SK-N-SH (cell line): Measurements from ENCODE around the gene BDNF. TPM values are rescaled to one million over a fixed set of nuclear protein-coding genes. Genes with fewer than 3 reads are reported as not detected.
"Not testable (repeated sequence)": the region's sequence is repeated elsewhere in the genome, so short reads cannot be mapped to it uniquely, and the experiment has no call there.

Source experiments
- CTCF ChIA-PET: fragments of 300-600, 350-600 bp; formaldehyde crosslinking; extraction: SDS; loops from one replicate; lab custom pipeline; 2021; lab: Yijun Ruan, JAX
- POLR2A ChIA-PET: fragments of 350-600 bp; sonication (Branson Sonifier 250); formaldehyde crosslinking; extraction: SDS; loops from one replicate; lab custom pipeline; 2020; ENCODE audit warnings: antibody characterized with exemption, inconsistent platforms; lab: Yijun Ruan, JAX
- DNase-seq: peaks from one replicate; pipeline ENCODE4 v3.0.0; 2012
- H2AFZ ChIP-seq: fragments of 200-600 bp; sonication (generic); 2 replicates; pipeline ENCODE4 v1.8.1; 2016; ENCODE audit warnings: antibody characterized with exemption, mild to moderate bottlenecking, low read depth
- H3F3A ChIP-seq: fragments of 200-600 bp; sonication (generic); replicated peaks from 2 replicates; pipeline ENCODE3; 2016; ENCODE audit warnings: antibody characterized with exemption, mild to moderate bottlenecking; ENCODE audit not compliant: insufficient read depth
- H3K27ac ChIP-seq, 2 experiments: fragments of 200-500 bp in 1 of 2; fragments of 200-600 bp in 1 of 2; sonication (Bioruptor generic) in 1 of 2; sonication (generic), shearing (Covaris generic) in 1 of 2; 2 replicates each; pipeline versions ENCODE4 v1.5.1 to v1.6.1; 2014 to 2016; ENCODE audit warnings: low read depth in 2 of 2, inconsistent platforms in 1 of 2, low read length in 1 of 2, mild to moderate bottlenecking in 1 of 2, mixed read lengths in 1 of 2
- H3K27me3 ChIP-seq: fragments of 200-600 bp; sonication (generic), shearing (Covaris generic); 2 replicates; pipeline ENCODE4 v1.6.1; 2016; ENCODE audit warnings: mixed run types; ENCODE audit not compliant: insufficient read depth
- H3K36me3 ChIP-seq, 2 experiments: fragments of 200-500 bp in 1 of 2; fragments of 200-600 bp in 1 of 2; sonication (Bioruptor generic) in 1 of 2; sonication (generic) in 1 of 2; replicated peaks in 1 of 2; 2 replicates each; pipeline versions ENCODE3 to v1.5.1; 2014 to 2016; ENCODE audit warnings: low read length in 1 of 2, mild to moderate bottlenecking in 1 of 2; ENCODE audit not compliant: insufficient read depth in 2 of 2, control insufficient read depth in 1 of 2
- H3K4me1 ChIP-seq, 2 experiments: fragments of 200-500 bp in 1 of 2; fragments of 200-600 bp in 1 of 2; sonication (Bioruptor generic) in 1 of 2; sonication (generic), shearing (Covaris generic) in 1 of 2; 2 replicates each; pipeline versions ENCODE4 v1.5.1 to v1.6.1; 2014 to 2016; ENCODE audit warnings: low read depth in 1 of 2, low read length in 1 of 2, mixed run types in 1 of 2; ENCODE audit not compliant: insufficient read depth in 2 of 2, control insufficient read depth in 1 of 2
- H3K4me2 ChIP-seq: fragments of 200-600 bp; sonication (generic), shearing (Covaris generic); 2 replicates; pipeline ENCODE4 v1.6.1; 2017; ENCODE audit warnings: mixed run types
- H3K4me3 ChIP-seq, 2 experiments: fragments of 200-500 bp in 1 of 2; fragments of 200-600 bp in 1 of 2; sonication (Bioruptor generic) in 1 of 2; sonication (generic), shearing (Covaris generic) in 1 of 2; 2 replicates each; pipeline versions ENCODE4 v1.5.1 to v1.8.1; 2014 to 2016; ENCODE audit warnings: low read depth in 2 of 2, inconsistent platforms in 1 of 2, low read length in 1 of 2, mild to moderate bottlenecking in 1 of 2, mixed read lengths in 1 of 2, moderate library complexity in 1 of 2
- H3K79me2 ChIP-seq: fragments of 200-600 bp; sonication (generic); 2 replicates; pipeline ENCODE4 v1.8.1; 2017; ENCODE audit warnings: mild to moderate bottlenecking; ENCODE audit not compliant: insufficient read depth
- H3K9ac ChIP-seq: fragments of 200-600 bp; sonication (generic); 2 replicates; pipeline ENCODE4 v1.6.1; 2017; ENCODE audit warnings: mixed run types
- H3K9me2 ChIP-seq: fragments of 200-600 bp; sonication (generic); 2 replicates; pipeline ENCODE4 v1.6.1; 2017; ENCODE audit warnings: mixed run types
- H3K9me3 ChIP-seq: fragments of 200-600 bp; sonication (generic); 2 replicates; pipeline ENCODE4 v1.6.1; 2017; ENCODE audit warnings: mixed run types, mild to moderate bottlenecking, moderate library complexity
- H4K20me1 ChIP-seq: fragments of 200-600 bp; sonication (generic); 2 replicates; pipeline ENCODE4 v1.6.1; 2017; ENCODE audit warnings: mild to moderate bottlenecking, mixed run types; ENCODE audit not compliant: insufficient read depth
- CHD2 ChIP-seq: fragments of 150-350 bp; IDR thresholded peaks from 2 replicates; pipeline ENCODE4 v1.6.1; 2018; ENCODE audit warnings: low read length; ENCODE audit not compliant: partially characterized antibody
- ELF1 ChIP-seq: IDR thresholded peaks from 2 replicates; pipeline ENCODE4 v1.4.0; 2012
- EZH2phosphoT487 ChIP-seq: fragments of 200-600 bp; sonication (generic); IDR thresholded peaks from 2 replicates; pipeline ENCODE4 v1.6.1; 2017; ENCODE audit warnings: low read depth, mixed run types, mild to moderate bottlenecking, antibody characterized with exemption, moderate library complexity, borderline replicate concordance
- FOXJ3 ChIP-seq: sonication (generic); formaldehyde crosslinking; IDR thresholded peaks from 2 replicates; pipeline ENCODE4 v1.5.1; 2020; ENCODE audit warnings: mild to moderate bottlenecking, missing genetic modification reagents
- GABPA ChIP-seq: IDR thresholded peaks from 2 replicates; pipeline ENCODE4 v1.4.0; 2012; ENCODE audit warnings: low read depth, mild to moderate bottlenecking
- GATA2 ChIP-seq: sonication (generic); formaldehyde crosslinking; IDR thresholded peaks from 2 replicates; pipeline ENCODE4 v1.5.0; 2020; ENCODE audit warnings: mild to moderate bottlenecking, missing genetic modification reagents
- MEF2A ChIP-seq: IDR thresholded peaks from 2 replicates; pipeline ENCODE4 v1.4.0; 2012; ENCODE audit warnings: low read depth, borderline replicate concordance
- MXI1 ChIP-seq: IDR thresholded peaks from 2 replicates; pipeline ENCODE4 v1.6.1; 2012; ENCODE audit warnings: mild to moderate bottlenecking, low read depth, low read length, improper control_type of control experiment
- NFIC ChIP-seq: IDR thresholded peaks from 2 replicates; pipeline ENCODE4 v1.4.0; 2012; ENCODE audit warnings: borderline replicate concordance
- NRF1 ChIP-seq: IDR thresholded peaks from 2 replicates; pipeline ENCODE4 v1.6.1; 2012; ENCODE audit warnings: low read depth, mild to moderate bottlenecking, low read length
- RAD21 ChIP-seq: IDR thresholded peaks from 2 replicates; pipeline ENCODE4 v1.6.1; 2012; ENCODE audit warnings: mild to moderate bottlenecking, low read length
- RFX5 ChIP-seq: IDR thresholded peaks from 2 replicates; pipeline ENCODE4 v1.6.1; 2012; ENCODE audit warnings: mild to moderate bottlenecking, improper control_type of control experiment, low read length
- SIN3A ChIP-seq: IDR thresholded peaks from 2 replicates; pipeline ENCODE4 v1.6.1; 2012; ENCODE audit warnings: low read depth, mild to moderate bottlenecking, low read length, moderate library complexity, borderline replicate concordance
- SMC3 ChIP-seq: IDR thresholded peaks from 2 replicates; pipeline ENCODE4 v1.6.1; 2012; ENCODE audit warnings: low read depth, low read length, improper control_type of control experiment
- TCF12 ChIP-seq: IDR thresholded peaks from 2 replicates; pipeline ENCODE4 v1.4.0; 2012
- TEAD4 ChIP-seq: IDR thresholded peaks from 2 replicates; pipeline ENCODE4 v1.4.0; 2012; ENCODE audit warnings: mild to moderate bottlenecking, borderline replicate concordance; ENCODE audit not compliant: insufficient read depth
- YY1 ChIP-seq: IDR thresholded peaks from 2 replicates; pipeline ENCODE4 v1.4.0; 2012; ENCODE audit warnings: low read depth, mild to moderate bottlenecking
- WGBS: methylation state at CpG from one replicate; pipeline ENCODE4 v1.1.6; 2017; ENCODE audit warnings: low lambda C conversion rate; 5-methylcytosine and 5-hydroxymethylcytosine counted together
- polyA plus RNA-seq, 3 experiments: library from polyadenylated mRNA; depleted of rRNA; stranded (reverse); fragments of >200 nt; gene quantifications; 2 replicates each; pipeline ENCODE4 v1.2.3, GENCODE V29; 2012
- TF ChIP-seq, protein P1 (sequence below): fragments of 200-600 bp; sonication (generic); IDR thresholded peaks from 2 replicates; pipeline ENCODE4 v1.6.1; 2017; ENCODE audit warnings: antibody characterized with exemption, mild to moderate bottlenecking, moderate library complexity
- TF ChIP-seq, protein P2 (sequence below): fragments of 150-350 bp; IDR thresholded peaks from 2 replicates; pipeline ENCODE4 v1.6.1; 2017; ENCODE audit warnings: antibody characterized with exemption, low read length, low read depth, borderline replicate concordance
- TF ChIP-seq, protein P3 (sequence below): IDR thresholded peaks from 2 replicates; pipeline ENCODE4 v1.4.0; 2012; ENCODE audit warnings: low read depth, borderline replicate concordance
- TF ChIP-seq, protein P4 (sequence below): IDR thresholded peaks from 2 replicates; pipeline ENCODE4 v1.4.0; 2012; ENCODE audit warnings: low read depth

Gene BDNF
- polyA plus RNA-seq, 1 of the 3 experiments (the other 2 are of a cell fraction), result 21.3 TPM

DNA sequence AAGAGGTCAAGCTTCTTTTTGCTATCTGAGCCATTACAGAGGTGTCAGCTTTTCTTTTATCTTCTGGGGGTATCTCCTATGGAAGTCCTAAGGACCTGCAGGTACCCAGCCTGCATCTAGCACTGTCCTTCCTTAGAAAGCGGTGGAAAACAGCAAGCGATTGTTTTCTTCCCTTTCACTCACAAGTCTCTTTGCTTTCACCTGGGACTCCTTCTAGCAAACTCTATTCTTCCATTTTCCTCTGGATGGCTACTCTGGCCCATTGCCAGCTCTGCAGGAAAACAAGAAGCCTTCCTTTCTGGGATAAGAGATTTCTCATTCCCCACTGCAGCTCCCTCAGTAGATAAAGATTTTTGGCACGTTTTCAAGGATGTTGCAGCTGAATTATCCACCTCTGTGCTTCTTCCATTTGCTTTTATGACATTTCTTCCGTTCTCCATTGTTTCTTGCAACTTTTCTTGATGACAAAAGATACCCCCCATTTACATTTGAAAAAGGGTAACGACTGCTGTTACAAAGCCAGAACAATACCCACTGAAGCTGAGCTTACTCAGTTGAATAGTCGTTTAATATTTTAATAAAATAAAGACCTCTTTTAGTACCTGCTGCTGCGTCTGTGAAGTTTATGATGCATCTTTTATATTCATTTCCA is 40.2 kb upstream of the BDNF start:
- DNase-seq, result no peak
- H3K9me3 ChIP-seq, result no peaks in the 10 kb centered on the region
- no peaks in the 10 kb centered on the region for H3K27me3 ChIP-seq
- H3K4me1 ChIP-seq, result no peaks in the 10 kb centered on the region; a peak in 1 of 4 replicates
- no peak for TF ChIP-seq SMC3
- no peak for TF ChIP-seq RFX5
- TF ChIP-seq NFIC, result peak; percentile 50
- TF ChIP-seq RAD21, result no peak
- TF ChIP-seq, protein P1, sequence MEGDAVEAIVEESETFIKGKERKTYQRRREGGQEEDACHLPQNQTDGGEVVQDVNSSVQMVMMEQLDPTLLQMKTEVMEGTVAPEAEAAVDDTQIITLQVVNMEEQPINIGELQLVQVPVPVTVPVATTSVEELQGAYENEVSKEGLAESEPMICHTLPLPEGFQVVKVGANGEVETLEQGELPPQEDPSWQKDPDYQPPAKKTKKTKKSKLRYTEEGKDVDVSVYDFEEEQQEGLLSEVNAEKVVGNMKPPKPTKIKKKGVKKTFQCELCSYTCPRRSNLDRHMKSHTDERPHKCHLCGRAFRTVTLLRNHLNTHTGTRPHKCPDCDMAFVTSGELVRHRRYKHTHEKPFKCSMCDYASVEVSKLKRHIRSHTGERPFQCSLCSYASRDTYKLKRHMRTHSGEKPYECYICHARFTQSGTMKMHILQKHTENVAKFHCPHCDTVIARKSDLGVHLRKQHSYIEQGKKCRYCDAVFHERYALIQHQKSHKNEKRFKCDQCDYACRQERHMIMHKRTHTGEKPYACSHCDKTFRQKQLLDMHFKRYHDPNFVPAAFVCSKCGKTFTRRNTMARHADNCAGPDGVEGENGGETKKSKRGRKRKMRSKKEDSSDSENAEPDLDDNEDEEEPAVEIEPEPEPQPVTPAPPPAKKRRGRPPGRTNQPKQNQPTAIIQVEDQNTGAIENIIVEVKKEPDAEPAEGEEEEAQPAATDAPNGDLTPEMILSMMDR, result no peak
- TF ChIP-seq, all 33 proteins: peak for 1
- Histone ChIP-seq H3K36me3 (no peaks in the 10 kb centered on the region), H3K9ac (no peak overlapping the region), H3K79me2 (no peaks in the 10 kb centered on the region), H4K20me1 (no peaks in the 10 kb centered on the region), H3K4me3 (no peak overlapping the region), H3K4me2 (no peak overlapping the region), H3K27ac (no peak overlapping the region), H2AFZ (no peak overlapping the region), H3K9me2 (no peaks in the 10 kb centered on the region), H3F3A (no peaks in the 10 kb centered on the region)
- ChIA-PET CTCF (interaction anchor here (1.1 to 1.2 kb wide), 2 partner anchors 18 to 41 kb away, joined by 3 read pairs; no protein-coding TSS in a partner anchor), POLR2A (no interaction called here)
- 35% methylated on average over 7 of the region's 7 CpGs for WGBS

DNA sequence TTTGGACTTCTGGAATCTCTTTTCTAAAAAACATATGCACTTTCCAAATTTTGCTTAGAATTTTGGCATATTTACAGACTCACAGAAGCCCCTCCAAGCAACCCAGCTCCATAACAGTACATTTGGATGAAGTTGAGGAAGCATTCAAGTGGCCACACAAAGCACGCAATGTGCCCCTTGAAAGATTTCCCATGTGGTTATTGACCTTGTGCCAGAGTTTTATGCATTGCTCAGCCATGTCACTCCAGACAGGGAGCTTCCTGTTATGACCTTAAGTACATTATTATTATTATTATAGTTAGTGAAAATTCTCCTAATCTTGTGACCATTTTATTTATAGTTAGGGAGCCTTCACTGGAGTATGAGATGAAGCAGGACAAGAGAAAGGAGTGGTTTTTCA is 35.0 kb upstream of the BDNF start:
- no peak overlapping the region for H3K4me3 ChIP-seq
- no peak overlapping the region for H3K4me2 ChIP-seq
- CTCF ChIA-PET, result interaction anchor here (0.6 kb wide), 1 partner anchor 322 kb away, joined by 4 read pairs; no protein-coding TSS in a partner anchor
- H3K36me3 ChIP-seq, result no peaks in the 10 kb centered on the region
- no peaks in the 10 kb centered on the region for H3K79me2 ChIP-seq
- no peak for DNase-seq
- POLR2A ChIA-PET, result no interaction called here
- no peak overlapping the region for H3K9ac ChIP-seq
- H3K9me3 ChIP-seq, result no peaks in the 10 kb centered on the region
- 92% methylated on average over 1 of the region's 1 CpG for WGBS
- no peaks in the 10 kb centered on the region for H4K20me1 ChIP-seq
- H3F3A ChIP-seq, result peaks cover 3% of the 10 kb centered on the region
- H3K27ac ChIP-seq, result no peak overlapping the region
- no peaks in the 10 kb centered on the region for H3K9me2 ChIP-seq
- H3K4me1 ChIP-seq, result no peaks in the 10 kb centered on the region
- no peak overlapping the region for H2AFZ ChIP-seq
- TF ChIP-seq ELF1 (no peak), CHD2 (no peak), FOXJ3 (CRISPR knock-in tag) (no peak), NFIC (no peak), GATA2 (CRISPR knock-in tag) (no peak), MEF2A (no peak), YY1 (no peak), GABPA (no peak), TEAD4 (no peak), NRF1 (no peak), TCF12 (no peak), SIN3A (no peak), MXI1 (no peak), EZH2phosphoT487 (no peak)
- TF ChIP-seq, protein P2, sequence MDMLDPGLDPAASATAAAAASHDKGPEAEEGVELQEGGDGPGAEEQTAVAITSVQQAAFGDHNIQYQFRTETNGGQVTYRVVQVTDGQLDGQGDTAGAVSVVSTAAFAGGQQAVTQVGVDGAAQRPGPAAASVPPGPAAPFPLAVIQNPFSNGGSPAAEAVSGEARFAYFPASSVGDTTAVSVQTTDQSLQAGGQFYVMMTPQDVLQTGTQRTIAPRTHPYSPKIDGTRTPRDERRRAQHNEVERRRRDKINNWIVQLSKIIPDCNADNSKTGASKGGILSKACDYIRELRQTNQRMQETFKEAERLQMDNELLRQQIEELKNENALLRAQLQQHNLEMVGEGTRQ, result no peak
- TF ChIP-seq, protein P3, sequence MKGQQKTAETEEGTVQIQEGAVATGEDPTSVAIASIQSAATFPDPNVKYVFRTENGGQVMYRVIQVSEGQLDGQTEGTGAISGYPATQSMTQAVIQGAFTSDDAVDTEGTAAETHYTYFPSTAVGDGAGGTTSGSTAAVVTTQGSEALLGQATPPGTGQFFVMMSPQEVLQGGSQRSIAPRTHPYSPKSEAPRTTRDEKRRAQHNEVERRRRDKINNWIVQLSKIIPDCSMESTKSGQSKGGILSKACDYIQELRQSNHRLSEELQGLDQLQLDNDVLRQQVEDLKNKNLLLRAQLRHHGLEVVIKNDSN, result no peak
- TF ChIP-seq, protein P4, sequence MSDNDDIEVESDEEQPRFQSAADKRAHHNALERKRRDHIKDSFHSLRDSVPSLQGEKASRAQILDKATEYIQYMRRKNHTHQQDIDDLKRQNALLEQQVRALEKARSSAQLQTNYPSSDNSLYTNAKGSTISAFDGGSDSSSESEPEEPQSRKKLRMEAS, result no peak
- TF ChIP-seq, all 33 proteins: peak for 0
- no peaks in the 10 kb centered on the region for H3K27me3 ChIP-seq

DNA sequence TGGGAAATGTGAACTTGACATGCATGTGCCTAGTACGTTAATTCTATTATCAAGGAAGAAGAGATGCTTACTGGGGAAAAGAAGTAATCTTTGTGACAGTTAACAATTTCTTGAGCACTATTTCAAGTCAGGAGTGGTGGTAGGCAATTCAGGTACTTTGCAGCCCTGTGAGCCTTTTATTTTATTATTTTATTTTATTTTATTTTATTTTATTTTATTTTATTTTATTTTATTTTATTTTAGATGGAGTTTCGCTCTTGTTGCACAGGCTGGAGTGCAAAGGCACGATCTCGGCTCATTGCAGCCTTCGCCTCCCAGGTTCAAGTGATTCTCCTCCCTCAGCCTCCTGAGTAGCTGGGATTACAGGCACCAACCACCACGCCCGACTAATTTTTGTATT is 31.5 kb upstream of the BDNF start:
- H3K36me3 ChIP-seq, H2AFZ ChIP-seq, H3K4me2 ChIP-seq, H3K9me2 ChIP-seq, H3F3A ChIP-seq, POLR2A ChIA-PET, DNase-seq, H3K9ac ChIP-seq, H3K4me1 ChIP-seq, H3K27ac ChIP-seq, H4K20me1 ChIP-seq, H3K79me2 ChIP-seq, H3K4me3 ChIP-seq, H3K27me3 ChIP-seq, H3K9me3 ChIP-seq: not testable (repeated sequence)
- CTCF ChIA-PET, result interaction anchor here (0.9 to 1.2 kb wide), 4 partner anchors 10 to 798 kb away, joined by 3 to 5 read pairs (median 4); no protein-coding TSS in a partner anchor
- WGBS, result 70% methylated on average over 7 of the region's 7 CpGs
